ENCODE data around the gene RGS7. TPM values are rescaled to one million over a fixed set of nuclear protein-coding genes. Genes with fewer than 3 reads are reported as not detected.

RGS7 gene
- total RNA-seq, 2 donors from 2014 or later: 0.26 to 0.99 TPM

DNA sequence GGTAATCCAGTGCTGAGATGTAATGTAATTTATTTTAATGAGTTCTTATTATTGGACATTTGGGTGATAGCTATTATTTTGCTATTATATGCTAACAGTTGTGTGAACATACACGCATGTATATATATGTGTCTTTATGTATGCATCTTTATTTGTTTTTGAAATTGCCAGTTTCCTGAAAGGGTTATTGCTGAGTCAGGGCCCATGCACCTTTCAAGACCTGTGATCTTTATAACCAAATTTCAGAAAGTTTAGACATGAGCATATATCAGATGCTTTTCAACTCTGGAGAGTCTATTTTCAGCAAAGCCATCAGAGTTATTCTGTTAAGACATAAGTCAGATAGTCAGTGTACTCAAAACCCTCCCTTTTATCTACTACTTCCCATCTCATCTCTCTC, 479.4 kb downstream of the RGS7 start:
- WGBS, 2 donors: 83 to 87% methylated on average over 1 of the region's 1 CpG
- Histone ChIP-seq H3K4me3 (no peak overlapping the region), H3K27ac (no peak overlapping the region), H3K27me3 (no peaks in the 10 kb centered on the region), H3K4me1 (no peaks in the 10 kb centered on the region), H3K36me3 (replicated peaks in 1 of 2; ENCODE audit: insufficient read depth in 1 of 2, low read depth in 2 of 2) (no peaks in the 10 kb centered on the region), H3K9me3 (no peaks in the 10 kb centered on the region)
- TF ChIP-seq POLR2A (IDR thresholded peaks at IDR 0.05) (no peak), CTCF (IDR thresholded peaks at IDR 0.05) (no peak)
- intact Hi-C loops (cut with DNase I): no loop called here
- ATAC-seq: no peak
- no peak for DNase-seq

DNA sequence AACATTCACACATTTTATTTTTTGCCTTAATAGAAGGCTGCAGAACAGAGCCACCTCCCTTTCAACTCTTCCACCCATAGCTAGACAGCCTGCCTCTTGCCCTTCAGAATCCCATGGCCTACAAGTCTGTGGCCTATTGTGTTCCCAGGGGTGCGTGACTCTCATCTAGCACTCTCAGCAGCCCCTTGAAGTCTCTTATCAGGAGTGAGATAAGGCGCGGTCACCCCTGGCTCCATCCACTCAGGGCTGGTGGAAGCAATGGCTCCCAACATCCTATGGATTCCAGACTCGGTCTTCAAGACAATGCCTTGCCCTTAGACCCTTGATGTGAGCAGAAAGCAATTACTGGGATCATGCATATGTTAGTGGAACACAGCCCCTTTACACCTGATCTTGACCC, 480.9 kb downstream of the RGS7 start:
- TF ChIP-seq CTCF (IDR thresholded peaks at IDR 0.05) (no peak), POLR2A (IDR thresholded peaks at IDR 0.05) (no peak)
- Histone ChIP-seq H3K4me3 (no peak overlapping the region), H3K9me3 (no peaks in the 10 kb centered on the region), H3K4me1 (no peaks in the 10 kb centered on the region), H3K27ac (no peak overlapping the region), H3K27me3 (no peaks in the 10 kb centered on the region), H3K36me3 (replicated peaks in 1 of 2; ENCODE audit: insufficient read depth in 1 of 2, low read depth in 2 of 2) (no peaks in the 10 kb centered on the region)
- no peak for DNase-seq
- intact Hi-C loops (cut with DNase I): no loop called here
- 31 to 65% methylated on average over 2 to 4 of the region's 4 CpGs for WGBS, 2 donors
- no peak for ATAC-seq

DNA sequence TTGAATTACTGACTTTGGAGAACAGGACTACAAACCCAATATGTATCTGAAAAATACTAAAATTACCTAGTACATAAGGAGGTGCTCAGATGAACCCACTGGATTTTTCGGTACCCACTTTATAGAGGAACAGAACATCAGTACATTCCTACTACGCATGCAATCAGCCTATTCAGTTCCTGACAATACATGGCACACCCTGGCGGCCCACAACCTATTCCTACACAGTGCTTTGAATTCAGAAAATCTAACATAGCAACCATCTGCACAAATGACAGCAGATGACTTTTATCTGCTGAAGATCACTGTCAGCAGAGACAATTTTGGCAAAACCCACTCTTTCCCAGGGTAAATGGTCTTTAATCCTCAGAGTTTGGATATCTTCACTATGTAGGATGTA, 487.9 kb downstream of the RGS7 start:
- Histone ChIP-seq H3K4me3 (no peak overlapping the region), H3K27ac (no peak overlapping the region), H3K36me3 (replicated peaks in 1 of 2; ENCODE audit: insufficient read depth in 1 of 2, low read depth in 2 of 2) (no peaks in the 10 kb centered on the region), H3K4me1 (no peaks in the 10 kb centered on the region), H3K9me3 (no peaks in the 10 kb centered on the region), H3K27me3 (no peaks in the 10 kb centered on the region)
- ATAC-seq (no peak), DNase-seq (no peak)
- no peak for TF ChIP-seq CTCF (IDR thresholded peaks at IDR 0.05)
- no peak for TF ChIP-seq POLR2A (IDR thresholded peaks at IDR 0.05)
- 81 to 83% methylated on average over 3 of the region's 3 CpGs for WGBS, 2 donors
- intact Hi-C loops (cut with DNase I): no loop called here

DNA sequence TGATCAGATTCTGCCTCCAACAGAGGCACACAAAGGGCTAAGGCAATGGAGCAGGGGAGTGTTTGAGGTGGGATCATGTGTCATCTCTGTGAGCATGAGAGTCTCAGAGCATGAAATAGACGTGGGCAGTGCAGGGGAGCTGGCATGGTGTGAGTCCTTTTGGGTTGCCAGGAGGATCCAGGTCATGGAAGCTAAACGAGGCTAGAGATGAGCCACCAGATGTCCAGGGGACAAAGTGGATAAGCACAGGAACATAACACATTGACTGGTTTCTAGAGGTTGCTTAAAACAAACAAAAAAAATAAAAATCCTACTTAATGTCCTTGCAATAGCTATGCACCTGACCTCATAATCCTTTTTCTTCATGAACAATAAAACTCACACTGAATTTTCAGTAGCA, 490.3 kb downstream of the RGS7 start:
- DNase-seq: peak in 1 of 4 donors; percentile 3
- 34 to 58% methylated on average over 2 of the region's 2 CpGs for WGBS, 2 donors

More for the DNA sequence above, 490.3 kb downstream of the RGS7 start:
- TF ChIP-seq CTCF (IDR thresholded peaks at IDR 0.05) (no peak), POLR2A (IDR thresholded peaks at IDR 0.05) (no peak)
- Histone ChIP-seq H3K4me1 (no peaks in the 10 kb centered on the region), H3K27ac (no peak overlapping the region), H3K4me3 (no peak overlapping the region), H3K36me3 (replicated peaks in 1 of 2; ENCODE audit: insufficient read depth in 1 of 2, low read depth in 2 of 2) (no peaks in the 10 kb centered on the region), H3K27me3 (no peaks in the 10 kb centered on the region), H3K9me3 (no peaks in the 10 kb centered on the region)
- intact Hi-C loops (cut with DNase I): no loop called here
- ATAC-seq: no peak

Data from body of pancreas (tissue), 4 donors.